ENCODE results near the gene SPHK2. TPM values are rescaled to one million over a fixed set of nuclear protein-coding genes. Genes with fewer than 3 reads are reported as not detected.

SPHK2 gene
- total RNA-seq, 1 donor: 7.8 TPM

GRCh38 chr19:48606463-48607358, 12.6 kb upstream of the SPHK2 start, which contains the start of gene SPACA4:
Gene SPACA4 (plus strand): TSS chr19:48606742. CDS start chr19:48606979, 237 bp downstream.
- TF ChIP-seq CTCF (IDR thresholded peaks at IDR 0.05; ENCODE audit: insufficient read depth, low read depth, low read length): no peak
- DNase-seq (ENCODE audit: low read depth): no peak
- H3K4me3 ChIP-seq (ENCODE audit: low read depth, low read length): no peak within 1 kb of the TSS

- no peak for DNase-seq (ENCODE audit: low read depth)
- no peak for TF ChIP-seq CTCF (IDR thresholded peaks at IDR 0.05; ENCODE audit: insufficient read depth, low read depth, low read length)
- no peak overlapping the region for H3K4me3 ChIP-seq (ENCODE audit: low read depth, low read length)
These were observed 11.9 kb upstream of the SPHK2 start for GRCh38 chr19:48607359-48607755.

- no peak overlapping the region for H3K4me3 ChIP-seq (ENCODE audit: low read depth, low read length)
- TF ChIP-seq CTCF (IDR thresholded peaks at IDR 0.05; ENCODE audit: insufficient read depth, low read depth, low read length): peak; percentile 62
- peak; percentile 38 for DNase-seq (ENCODE audit: low read depth)
These were observed 10.5 kb upstream of the SPHK2 start for GRCh38 chr19:48608798-48609263.

GRCh38 chr19:48609571-48610108, 9.7 kb upstream of the SPHK2 start:
- H3K4me3 ChIP-seq (ENCODE audit: low read depth, low read length): no peak overlapping the region
- no peak for DNase-seq (ENCODE audit: low read depth)
- TF ChIP-seq CTCF (IDR thresholded peaks at IDR 0.05; ENCODE audit: insufficient read depth, low read depth, low read length): no peak

GRCh38 chr19:48611872-48612271, 7.4 kb upstream of the SPHK2 start:
- no peak for DNase-seq (ENCODE audit: low read depth)
- no peak overlapping the region for H3K4me3 ChIP-seq (ENCODE audit: low read depth, low read length)
- TF ChIP-seq CTCF (IDR thresholded peaks at IDR 0.05; ENCODE audit: insufficient read depth, low read depth, low read length): no peak

GRCh38 chr19:48613024-48613851, 6.1 kb upstream of the SPHK2 start:
- no peak for TF ChIP-seq CTCF (IDR thresholded peaks at IDR 0.05; ENCODE audit: insufficient read depth, low read depth, low read length)
- no peak for DNase-seq (ENCODE audit: low read depth)
- H3K4me3 ChIP-seq (ENCODE audit: low read depth, low read length): no peak overlapping the region
